ENCODE results near the gene NPB. TPM values are rescaled to one million over a fixed set of nuclear protein-coding genes. Genes with fewer than 3 reads are reported as not detected.
A peak's percentile ranks its signal among the peaks of the same experiment; 100 is the strongest.
"Not testable (repeated sequence)": the region's sequence is repeated elsewhere in the genome, so short reads cannot be mapped to it uniquely, and the experiment has no call there.

The NPB gene
- total and polyA plus RNA-seq, 11 donors = 0.13 to 1.2 (median 0.50) TPM; not detected in 1

DNA sequence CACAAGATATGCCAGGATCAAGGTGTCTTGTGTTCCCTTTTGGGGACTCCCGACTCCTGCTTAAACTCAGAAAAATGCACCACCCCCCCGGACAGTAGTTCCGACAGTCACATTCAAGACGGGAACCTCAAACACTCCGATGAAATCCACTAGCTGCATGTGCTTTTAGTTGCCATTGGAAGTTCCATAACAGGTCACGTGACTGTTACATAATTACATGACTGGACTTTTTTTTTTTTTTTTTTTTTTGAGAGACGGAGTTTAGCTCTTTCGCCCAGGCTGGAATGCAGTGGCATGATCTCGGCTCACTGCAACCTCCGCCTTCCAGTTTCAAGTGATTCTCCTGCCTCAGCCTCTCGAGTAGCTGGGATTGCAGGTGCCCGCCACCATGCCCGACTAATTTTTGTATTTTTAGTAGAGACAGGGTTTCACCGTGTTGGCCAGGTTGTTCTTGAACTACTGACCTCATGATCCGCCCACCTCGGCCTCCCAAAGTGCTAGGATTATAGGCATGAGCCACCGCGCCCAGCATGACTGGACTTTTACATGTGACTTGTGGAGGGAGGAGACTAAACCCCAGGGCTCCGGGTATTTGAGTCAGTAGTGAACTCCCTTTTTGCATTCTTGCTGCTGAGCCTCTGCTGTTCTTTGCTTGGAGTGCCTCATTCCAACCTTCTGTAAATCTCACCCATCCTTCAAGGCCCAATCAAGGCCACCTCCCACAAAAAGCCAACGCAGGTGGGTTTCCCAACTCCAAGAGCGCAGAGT is 14.4 kb downstream of the NPB start:
- ATAC-seq = no peak
- H3K4me3 ChIP-seq = peak overlapping the region in 7 of 12 donors; percentile 58 to 94 (median 84)
- no peak overlapping the region for H3K27ac ChIP-seq
- H3K4me1 ChIP-seq = peaks cover 0 to 60% (median 23%) of the 10 kb centered on the region in 12 donors
- 79 to 85% (median 82%) methylated on average over 21 of the region's 21 CpGs for WGBS, 4 donors
- intact Hi-C loops (cut with DNase I) = no loop called here
- no peaks in the 10 kb centered on the region for H3K27me3 ChIP-seq
- TF ChIP-seq POLR2A (IDR thresholded peaks at IDR 0.05) (no peak), CTCF (IDR thresholded peaks at IDR 0.05) (no peak)
- H3K9me3 ChIP-seq = no peaks in the 10 kb centered on the region
- no peak for DNase-seq
- H3K36me3 ChIP-seq = peaks cover 0 to 67% (median 52%) of the 10 kb centered on the region in 9 donors

DNA sequence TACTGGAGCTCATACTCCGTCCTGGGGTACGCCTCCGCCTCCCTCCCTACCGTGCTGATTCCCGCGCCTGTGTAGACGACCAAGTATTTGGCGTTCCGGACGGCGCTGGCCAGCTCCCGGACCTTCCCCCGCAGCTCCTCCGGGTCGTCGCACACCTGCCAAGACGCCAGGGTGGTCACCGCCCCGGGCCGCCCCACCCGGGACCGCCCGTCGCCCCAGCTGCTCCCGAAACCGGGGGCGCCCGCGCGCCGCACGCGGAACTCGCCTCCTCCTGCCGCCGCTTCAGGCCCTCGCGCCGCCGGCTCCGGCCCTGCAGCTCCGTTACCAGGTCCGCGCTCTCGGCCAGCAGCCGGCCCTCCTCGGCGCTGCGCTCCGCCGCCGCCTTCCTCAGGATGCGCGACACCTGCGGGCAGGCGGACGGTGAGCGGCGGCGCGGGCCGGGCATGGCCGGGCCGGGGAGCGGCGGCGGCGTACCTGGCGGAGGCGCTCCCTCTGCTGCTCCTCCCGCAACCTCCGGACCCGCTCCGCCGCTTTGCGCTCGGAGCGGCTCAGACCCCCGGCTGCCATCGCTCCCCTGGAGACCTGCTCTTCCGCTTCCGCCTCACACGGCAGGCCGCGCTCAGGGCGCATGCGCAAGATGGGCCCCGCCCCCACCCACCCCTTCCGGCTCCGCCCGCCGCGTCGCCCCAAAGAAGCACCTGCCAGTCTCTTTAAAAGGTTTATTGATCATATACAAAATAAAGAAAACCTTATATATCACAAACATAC is 15.7 kb downstream of the NPB start, which contains the start of gene SIRT7:
Gene SIRT7, minus strand, starts transcription at position 612 of the 768 bp plus-strand sequence. Its CDS starts 45 bp downstream, at position 567.
- intact Hi-C loops (cut with DNase I) = no loop called here
- TF ChIP-seq CTCF (IDR thresholded peaks at IDR 0.05) (peak in 1 of 12 donors; percentile 18), POLR2A (IDR thresholded peaks at IDR 0.05) (peak in 1 of 2 donors; percentile 77)

GRCh38 chr17:81918333-81918669 is 16.3 kb downstream of the NPB start:
- Histone ChIP-seq H3K4me3 (peak overlapping the region in 10 of 12 donors; percentile 58 to 94 (median 72)), H3K4me1 (peaks cover 2 to 71% (median 29%) of the 10 kb centered on the region in 12 donors), H3K27ac (peak overlapping the region in 11 of 12 donors; percentile 16 to 80 (median 67)), H3K36me3 (peaks cover 0 to 66% (median 53%) of the 10 kb centered on the region in 9 donors)
- DNase-seq; H3K27me3 ChIP-seq; intact Hi-C loops (cut with DNase I); H3K9me3 ChIP-seq: not testable (repeated sequence)
- WGBS, 4 donors = 37 to 50% (median 39%) methylated on average over 9 of the region's 9 CpGs
- peak; percentile 4 to 19 (median 10) for ATAC-seq
- peak in 2 of 12 donors; percentile 15 to 19 for TF ChIP-seq CTCF (IDR thresholded peaks at IDR 0.05)

More for the DNA sequence above, 15.7 kb downstream of the NPB start, which contains the start of gene SIRT7:
- ATAC-seq (peak; percentile 55 to 86 (median 82)), DNase-seq (peak; percentile 72 to 92 (median 81))
- Histone ChIP-seq H3K27ac (peak within 1 kb of the TSS in 11 of 12 donors; percentile 16 to 80 (median 67)), H3K27me3 (no peaks in the 10 kb centered on the region), H3K36me3 (peaks cover 0 to 70% (median 56%) of the 10 kb centered on the region in 9 donors), H3K9me3 (no peaks in the 10 kb centered on the region), H3K4me3 (peak within 1 kb of the TSS; percentile 58 to 94 (median 72)), H3K4me1 (peaks cover 0 to 65% (median 24%) of the 10 kb centered on the region in 12 donors)
- WGBS, 4 donors = 1 to 2% (median 1%) methylated on average over 44 to 94 of the region's 94 CpGs

All from heart left ventricle (tissue), 16 donors.